ENCODE measurements around the gene ZMYM4. TPM values are rescaled to one million over a fixed set of nuclear protein-coding genes. Genes with fewer than 3 reads are reported as not detected.

ZMYM4 gene
- polyA plus RNA-seq, 2 of the 4 experiments (the other 2 are of a cell fraction): 12.2 to 36.3 TPM

GRCh38 chr1:35407743-35408142 is 139.2 kb downstream of the ZMYM4 start:
- CTCF ChIA-PET: no interaction called here
- no peak for TF ChIP-seq CBX2 (IDR thresholded peaks at IDR 0.05; ENCODE audit: borderline replicate concordance, low read depth)
- no peak for TF ChIP-seq HDAC2 (IDR thresholded peaks at IDR 0.05)
- TF ChIP-seq KDM5A (IDR thresholded peaks at IDR 0.05): no peak
- TF ChIP-seq RNF2 (IDR thresholded peaks at IDR 0.05; ENCODE audit: borderline replicate concordance, low read depth): no peak
- FAIRE-seq (no peak), DNase-seq (ENCODE audit: low read depth in 1 of 2, low spot score in 1 of 2) (no peak), ATAC-seq (no peak)
- H3K27ac ChIP-seq: no peak overlapping the region
- 95% methylated on average over 4 of the region's 4 CpGs for WGBS (ENCODE audit: missing lambda C conversion rate)
- H3K4me1 ChIP-seq: no peaks in the 10 kb centered on the region
- H3K4me2 ChIP-seq: no peak overlapping the region
- H3K9me3 ChIP-seq: no peaks in the 10 kb centered on the region
- H3K4me3 ChIP-seq: no peak overlapping the region
- POLR2A ChIA-PET: no interaction called here

GRCh38 chr1:35408925-35409324 is 140.4 kb downstream of the ZMYM4 start:
- POLR2A ChIA-PET: no interaction called here
- WGBS (ENCODE audit: missing lambda C conversion rate): 87% methylated on average over 1 of the region's 1 CpG
- no peak overlapping the region for H3K4me3 ChIP-seq
- no peak overlapping the region for H3K4me2 ChIP-seq
- no peak for ATAC-seq
- CTCF ChIA-PET: no interaction called here
- no peaks in the 10 kb centered on the region for H3K4me1 ChIP-seq
- TF ChIP-seq TP53 (CRISPR knock-in tag; IDR thresholded peaks at IDR 0.05) (no peak), CBX2 (IDR thresholded peaks at IDR 0.05; ENCODE audit: borderline replicate concordance, low read depth) (no peak), ZFP36 (IDR thresholded peaks at IDR 0.05; ENCODE audit: borderline replicate concordance, partially characterized antibody) (no peak), FOSB (CRISPR knock-in tag; IDR thresholded peaks at IDR 0.05) (no peak), CHD2 (IDR thresholded peaks at IDR 0.05; ENCODE audit: low read length, partially characterized antibody) (no peak), MAFK (IDR thresholded peaks at IDR 0.05; ENCODE audit: partially characterized antibody) (no peak), HOXA7 (CRISPR knock-in tag; IDR thresholded peaks at IDR 0.05) (no peak), BCL3 (IDR thresholded peaks at IDR 0.05) (no peak)
- no peaks in the 10 kb centered on the region for H3K9me3 ChIP-seq
- no peak overlapping the region for H3K27ac ChIP-seq
- DNase-seq (ENCODE audit: low read depth in 1 of 2, low spot score in 1 of 2): no peak
- FAIRE-seq: no peak

GRCh38 chr1:35426097-35426586 is 157.6 kb downstream of the ZMYM4 start:
- ATAC-seq (no peak), DNase-seq (ENCODE audit: low read depth in 1 of 2, low spot score in 1 of 2) (no peak), FAIRE-seq (no peak)
- Histone ChIP-seq H3K9me3 (no peaks in the 10 kb centered on the region), H3K4me2 (no peak overlapping the region), H3K4me3 (no peak overlapping the region), H3K4me1 (no peaks in the 10 kb centered on the region), H3K27ac (no peak overlapping the region)
- ChIA-PET POLR2A (no interaction called here), CTCF (no interaction called here)
- WGBS (ENCODE audit: missing lambda C conversion rate): 93% methylated on average over 2 of the region's 2 CpGs
- TF ChIP-seq EHMT2 (IDR thresholded peaks at IDR 0.05; ENCODE audit: low read depth): no peak
- no peak for TF ChIP-seq RFX5 (IDR thresholded peaks at IDR 0.05)
- TF ChIP-seq MYC (IDR thresholded peaks at IDR 0.05; ENCODE audit: borderline replicate concordance, low read length): no peak
- no peak for TF ChIP-seq ELK1 (IDR thresholded peaks at IDR 0.05; ENCODE audit: low read depth, low read length)
- TF ChIP-seq ESRRA (IDR thresholded peaks at IDR 0.05; ENCODE audit: borderline replicate concordance, low read length): no peak
- TF ChIP-seq RARB (CRISPR knock-in tag; IDR thresholded peaks at IDR 0.05): no peak
- TF ChIP-seq CHD4 (IDR thresholded peaks at IDR 0.05; ENCODE audit: borderline replicate concordance): no peak
- TF ChIP-seq HMGXB4 (CRISPR knock-in tag; IDR thresholded peaks at IDR 0.05; ENCODE audit: borderline replicate concordance): no peak
- TF ChIP-seq NPAS2 (CRISPR knock-in tag; IDR thresholded peaks at IDR 0.05; ENCODE audit: borderline replicate concordance): no peak
- no peak for TF ChIP-seq POLR2A (IDR thresholded peaks at IDR 0.05; ENCODE audit: low read length)
- no peak for TF ChIP-seq MAX (IDR thresholded peaks at IDR 0.05)
- TF ChIP-seq JUN (IDR thresholded peaks at IDR 0.05): no peak

All from A549 (cell line).